Measurements from ENCODE around the gene ZFYVE9. TPM values are rescaled to one million over a fixed set of nuclear protein-coding genes. Genes with fewer than 3 reads are reported as not detected.

ZFYVE9 gene
- total and polyA plus RNA-seq, 9 of the 15 experiments (the other 6 are each of a cell fraction or from before 2014, with no cell fraction given): 0.52 to 14.4 (median 8.9) TPM

- no peak for TF ChIP-seq ZNF121 (CRISPR knock-in tag; conservative IDR thresholded peaks at IDR 0.05)
- peak; percentile 71 for TF ChIP-seq ETS2 (tag; IDR thresholded peaks at IDR 0.05; ENCODE audit: borderline replicate concordance, poor library complexity, severe bottlenecking)
- peak in 1 of 2 experiments; percentile 7; a peak in 1 of 4 replicates for TF ChIP-seq SIN3A (IDR thresholded peaks at IDR 0.05; ENCODE audit: borderline replicate concordance in 2 of 2, control insufficient read depth in 1 of 2, low read depth in 2 of 2, low read length in 2 of 2)
- TF ChIP-seq, protein P1, sequence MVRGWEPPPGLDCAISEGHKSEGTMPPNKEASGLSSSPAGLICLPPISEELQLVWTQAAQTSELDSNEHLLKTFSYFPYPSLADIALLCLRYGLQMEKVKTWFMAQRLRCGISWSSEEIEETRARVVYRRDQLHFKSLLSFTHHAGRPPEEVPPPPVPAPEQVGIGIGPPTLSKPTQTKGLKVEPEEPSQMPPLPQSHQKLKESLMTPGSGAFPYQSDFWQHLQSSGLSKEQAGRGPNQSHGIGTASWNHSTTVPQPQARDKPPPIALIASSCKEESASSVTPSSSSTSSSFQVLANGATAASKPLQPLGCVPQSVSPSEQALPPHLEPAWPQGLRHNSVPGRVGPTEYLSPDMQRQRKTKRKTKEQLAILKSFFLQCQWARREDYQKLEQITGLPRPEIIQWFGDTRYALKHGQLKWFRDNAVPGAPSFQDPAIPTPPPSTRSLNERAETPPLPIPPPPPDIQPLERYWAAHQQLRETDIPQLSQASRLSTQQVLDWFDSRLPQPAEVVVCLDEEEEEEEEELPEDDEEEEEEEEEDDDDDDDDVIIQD (CRISPR knock-in tag; IDR thresholded peaks at IDR 0.05): no peak
- TF ChIP-seq NCOA6 (IDR thresholded peaks at IDR 0.05): peak; percentile 74
- 0 out of 2 replicates have a peak, but pooled peaks have one; percentile 40 for TF ChIP-seq ATF7 (IDR thresholded peaks at IDR 0.05)
- TF ChIP-seq SETDB1 (IDR thresholded peaks at IDR 0.05; ENCODE audit: low read length): no peak
- TF ChIP-seq, protein P2, sequence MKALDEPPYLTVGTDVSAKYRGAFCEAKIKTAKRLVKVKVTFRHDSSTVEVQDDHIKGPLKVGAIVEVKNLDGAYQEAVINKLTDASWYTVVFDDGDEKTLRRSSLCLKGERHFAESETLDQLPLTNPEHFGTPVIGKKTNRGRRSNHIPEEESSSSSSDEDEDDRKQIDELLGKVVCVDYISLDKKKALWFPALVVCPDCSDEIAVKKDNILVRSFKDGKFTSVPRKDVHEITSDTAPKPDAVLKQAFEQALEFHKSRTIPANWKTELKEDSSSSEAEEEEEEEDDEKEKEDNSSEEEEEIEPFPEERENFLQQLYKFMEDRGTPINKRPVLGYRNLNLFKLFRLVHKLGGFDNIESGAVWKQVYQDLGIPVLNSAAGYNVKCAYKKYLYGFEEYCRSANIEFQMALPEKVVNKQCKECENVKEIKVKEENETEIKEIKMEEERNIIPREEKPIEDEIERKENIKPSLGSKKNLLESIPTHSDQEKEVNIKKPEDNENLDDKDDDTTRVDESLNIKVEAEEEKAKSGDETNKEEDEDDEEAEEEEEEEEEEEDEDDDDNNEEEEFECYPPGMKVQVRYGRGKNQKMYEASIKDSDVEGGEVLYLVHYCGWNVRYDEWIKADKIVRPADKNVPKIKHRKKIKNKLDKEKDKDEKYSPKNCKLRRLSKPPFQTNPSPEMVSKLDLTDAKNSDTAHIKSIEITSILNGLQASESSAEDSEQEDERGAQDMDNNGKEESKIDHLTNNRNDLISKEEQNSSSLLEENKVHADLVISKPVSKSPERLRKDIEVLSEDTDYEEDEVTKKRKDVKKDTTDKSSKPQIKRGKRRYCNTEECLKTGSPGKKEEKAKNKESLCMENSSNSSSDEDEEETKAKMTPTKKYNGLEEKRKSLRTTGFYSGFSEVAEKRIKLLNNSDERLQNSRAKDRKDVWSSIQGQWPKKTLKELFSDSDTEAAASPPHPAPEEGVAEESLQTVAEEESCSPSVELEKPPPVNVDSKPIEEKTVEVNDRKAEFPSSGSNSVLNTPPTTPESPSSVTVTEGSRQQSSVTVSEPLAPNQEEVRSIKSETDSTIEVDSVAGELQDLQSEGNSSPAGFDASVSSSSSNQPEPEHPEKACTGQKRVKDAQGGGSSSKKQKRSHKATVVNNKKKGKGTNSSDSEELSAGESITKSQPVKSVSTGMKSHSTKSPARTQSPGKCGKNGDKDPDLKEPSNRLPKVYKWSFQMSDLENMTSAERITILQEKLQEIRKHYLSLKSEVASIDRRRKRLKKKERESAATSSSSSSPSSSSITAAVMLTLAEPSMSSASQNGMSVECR (CRISPR knock-in tag; IDR thresholded peaks at IDR 0.05): peak; percentile 77
- no peak for TF ChIP-seq NCOR1 (IDR thresholded peaks at IDR 0.05)
- no peak for TF ChIP-seq ZNF197 (CRISPR knock-in tag; IDR thresholded peaks at IDR 0.05; ENCODE audit: low read depth)
- TF ChIP-seq ZNF174 (CRISPR knock-in tag; IDR thresholded peaks at IDR 0.05): no peak
- TF ChIP-seq ETV5 (CRISPR knock-in tag; IDR thresholded peaks at IDR 0.05; ENCODE audit: low read depth): peak; percentile 39; the same call in 1 of the 2 replicates
- TF ChIP-seq HMGXB4 (CRISPR knock-in tag; IDR thresholded peaks at IDR 0.05): peak; percentile 97; the same call in 1 of the 2 replicates
- no peak for TF ChIP-seq USF2 (CRISPR knock-in tag; IDR thresholded peaks at IDR 0.05)
- TF ChIP-seq, protein P3, sequence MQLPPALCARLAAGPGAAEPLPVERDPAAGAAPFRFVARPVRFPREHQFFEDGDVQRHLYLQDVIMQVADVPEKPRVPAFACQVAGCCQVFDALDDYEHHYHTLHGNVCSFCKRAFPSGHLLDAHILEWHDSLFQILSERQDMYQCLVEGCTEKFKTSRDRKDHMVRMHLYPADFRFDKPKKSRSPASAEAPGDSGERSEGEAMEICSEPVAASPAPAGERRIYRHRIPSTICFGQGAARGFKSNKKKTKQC (CRISPR knock-in tag; IDR thresholded peaks at IDR 0.05): peak; percentile 83; the same call in 1 of the 2 replicates
- peak; percentile 49; the same call in 1 of the 2 replicates for TF ChIP-seq EP400 (IDR thresholded peaks at IDR 0.05)
- 0 out of 2 replicates have a peak, but pooled peaks have one; percentile 21 for TF ChIP-seq CREM (IDR thresholded peaks at IDR 0.05; ENCODE audit: low read depth)
Observed at GRCh38 chr1:52142220-52143183, 613 bp downstream of the ZFYVE9 start (continued).

Data from K562 (cell line).